ENCODE data around the gene GPR143. TPM values are rescaled to one million over a fixed set of nuclear protein-coding genes. Genes with fewer than 3 reads are reported as not detected.

GPR143 gene
- total RNA-seq, 1 experiment from 2014 or later = 1.8 TPM

GRCh38 chrX:9682456-9682855 lies 83.2 kb downstream of the GPR143 start:
- no TSS peak for BruUV-seq (replicated peaks)

More at GRCh38 chrX:9682456-9682855, 83.2 kb downstream of the GPR143 start:
- intact Hi-C loops (cut with micrococcal nuclease) = no loop called here
- no peak overlapping the region for H3K9ac ChIP-seq (ENCODE audit: low read length)
- H3K4me3 ChIP-seq (replicated peaks in 1 of 2; ENCODE audit: low read depth in 1 of 2, low read length in 2 of 2) = no peak overlapping the region
- H4K20me1 ChIP-seq (ENCODE audit: insufficient read depth) = no peaks in the 10 kb centered on the region
- RAD21 ChIA-PET (ENCODE audit: low non-redundant PET in 1 of 2, low total read pairs in 2 of 2, uncharacterized antibody in 2 of 2, unreplicated experiment in 2 of 2) = no interaction called here
- H3K9me3 ChIP-seq (ENCODE audit: control insufficient read depth in 1 of 2, insufficient read depth in 1 of 2, low read depth in 1 of 2, low read length in 2 of 2) = no peaks in the 10 kb centered on the region
- no peak overlapping the region for H3K27ac ChIP-seq (ENCODE audit: low read depth, low read length)
- H2AFZ ChIP-seq (ENCODE audit: low read depth, low read length, poor library complexity, severe bottlenecking) = no peak overlapping the region
- H3K9me2 ChIP-seq (ENCODE audit: insufficient read depth) = no peaks in the 10 kb centered on the region
- H3K4me1 ChIP-seq (ENCODE audit: control insufficient read depth in 1 of 2, insufficient read depth in 2 of 2, low read length in 2 of 2) = no peaks in the 10 kb centered on the region
- no peak for ATAC-seq
- DNase-seq (ENCODE audit: low read depth, low spot score) = no peak
- H3K27me3 ChIP-seq (ENCODE audit: insufficient read depth, low read length) = no peaks in the 10 kb centered on the region
- no peaks in the 10 kb centered on the region for H3K79me2 ChIP-seq (ENCODE audit: insufficient read depth, low read length)
- no peak overlapping the region for H3K4me2 ChIP-seq (ENCODE audit: low read length)
- TF ChIP-seq SRF (IDR thresholded peaks at IDR 0.05; ENCODE audit: low read depth) (no peak), REST (IDR thresholded peaks at IDR 0.05; ENCODE audit: low read depth) (no peak), ELF1 (IDR thresholded peaks at IDR 0.05; ENCODE audit: borderline replicate concordance, low read depth) (no peak), EGR1 (IDR thresholded peaks at IDR 0.05; ENCODE audit: low read depth) (no peak), EZH2phosphoT487 (IDR thresholded peaks at IDR 0.05; ENCODE audit: borderline replicate concordance) (no peak), TCF7L2 (IDR thresholded peaks at IDR 0.05; ENCODE audit: borderline replicate concordance, extremely low read depth, insufficient read depth, insufficient read length) (no peak), ZNF274 (IDR thresholded peaks at IDR 0.05; ENCODE audit: low read depth, low read length) (no peak), CTCF (IDR thresholded peaks at IDR 0.05 in 2 of 3, conservative IDR thresholded peaks at IDR 0.05 in 1 of 3; ENCODE audit: borderline replicate concordance in 1 of 3, insufficient read depth in 1 of 3, low read depth in 2 of 3, low read length in 2 of 3) (no peak), ZBTB33 (IDR thresholded peaks at IDR 0.05; ENCODE audit: extremely low read depth, insufficient replicate concordance, low read length) (no peak), ATF3 (IDR thresholded peaks at IDR 0.05) (no peak), POLR2AphosphoS5 (IDR thresholded peaks at IDR 0.05; ENCODE audit: low read depth, low read length) (no peak), FOSL1 (IDR thresholded peaks at IDR 0.05; ENCODE audit: low read depth) (no peak), SIN3A (IDR thresholded peaks at IDR 0.05; ENCODE audit: low read depth) (no peak), SP1 (IDR thresholded peaks at IDR 0.05; ENCODE audit: low read depth) (no peak), POLR2A (IDR thresholded peaks at IDR 0.05; ENCODE audit: borderline replicate concordance, extremely low read depth, insufficient read depth, insufficient read length) (no peak), YY1 (IDR thresholded peaks at IDR 0.05; ENCODE audit: extremely low read depth, insufficient replicate concordance, low read depth, low read length) (no peak)
- no peaks in the 10 kb centered on the region for H3K36me3 ChIP-seq (ENCODE audit: control insufficient read depth in 1 of 2, insufficient read depth in 2 of 2, low read length in 2 of 2)
- POLR2A ChIA-PET = no interaction called here
- CTCF ChIA-PET = no interaction called here
